GM19372 (cell line): ENCODE data around the gene KCNK5.

ENCODE experiments used
- ATAC-seq: cut with Tn5 transposase; IDR thresholded peaks from one replicate; pipeline ENCODE4 v1.9.1; 2021; ENCODE audit warnings: mild to moderate bottlenecking, low read depth, moderate library complexity; ENCODE audit not compliant: unreplicated experiment

The KCNK5 gene

GRCh38 chr6:39218868-39219567, 10.3 kb downstream of the KCNK5 start:
- ATAC-seq, result no peak

- no peak for ATAC-seq
Measured at GRCh38 chr6:39217177-39217864, 12.0 kb downstream of the KCNK5 start.

GRCh38 chr6:39215640-39216158, 13.6 kb downstream of the KCNK5 start:
- ATAC-seq, result no peak

DNA sequence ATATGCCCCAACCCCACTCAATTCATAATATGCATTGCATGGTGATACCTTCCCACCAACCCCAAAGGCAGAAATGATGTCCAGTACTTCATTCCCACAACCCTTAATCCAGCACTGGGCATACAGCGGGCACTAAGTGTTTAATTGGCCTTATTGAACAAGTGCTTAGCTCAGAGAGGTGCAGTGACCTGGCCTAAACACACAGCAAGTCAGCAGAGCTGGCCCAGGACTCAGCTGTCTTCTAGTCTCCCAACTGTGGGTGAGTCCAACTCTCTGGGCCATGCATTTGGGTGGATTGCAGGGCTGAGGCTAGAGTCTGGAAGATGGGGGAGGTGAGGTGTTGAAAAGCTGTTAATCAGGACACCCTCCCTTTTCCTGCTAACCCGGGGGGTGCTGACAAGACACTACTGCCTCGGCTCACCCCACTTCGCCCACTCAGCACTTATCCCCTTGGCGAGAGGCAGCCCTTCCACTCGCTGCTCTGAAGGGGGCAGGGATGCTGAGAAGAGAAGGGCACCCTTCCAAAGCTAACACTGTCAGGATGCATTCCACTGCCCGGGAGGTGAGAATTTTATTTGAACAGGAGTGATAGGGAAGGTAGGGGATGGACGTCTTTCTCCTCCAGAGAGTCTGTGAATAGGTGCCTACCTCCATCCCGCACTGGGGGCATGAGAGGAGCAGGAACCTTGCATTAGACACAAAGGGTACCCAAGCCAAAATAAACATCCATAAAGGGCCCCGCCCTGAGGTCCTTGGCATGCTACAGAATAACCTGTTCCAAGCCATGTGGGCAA, 14.2 kb downstream of the KCNK5 start:
- ATAC-seq, result no peak

GRCh38 chr6:39214120-39214813, 15.0 kb downstream of the KCNK5 start:
- no peak for ATAC-seq

- no peak for ATAC-seq
Measured at GRCh38 chr6:39213195-39213920, 15.9 kb downstream of the KCNK5 start.

DNA sequence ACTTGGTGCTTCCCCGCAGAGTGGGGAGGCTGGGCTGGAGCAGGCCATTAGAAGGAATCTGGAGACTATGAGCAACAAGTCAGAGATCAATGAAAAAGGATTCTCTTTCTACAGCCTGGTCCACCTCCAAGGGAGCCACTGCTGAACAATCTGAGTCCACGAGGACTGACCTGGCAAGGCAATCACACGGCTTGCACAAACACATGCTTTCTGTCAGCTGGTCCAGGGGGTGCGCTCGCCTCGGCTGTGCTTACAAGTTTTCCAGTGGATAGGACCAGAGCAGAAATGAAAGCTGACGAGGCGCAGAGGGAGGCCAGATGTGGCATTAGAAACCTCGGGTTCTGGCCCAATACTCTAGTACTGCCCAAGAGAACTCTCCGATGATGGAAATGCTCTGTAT, 18.1 kb downstream of the KCNK5 start:
- ATAC-seq, result no peak

GRCh38 chr6:39210450-39210849, 18.8 kb downstream of the KCNK5 start:
- no peak for ATAC-seq

- no peak for ATAC-seq
Measured at GRCh38 chr6:39209911-39210310, 19.4 kb downstream of the KCNK5 start.

DNA sequence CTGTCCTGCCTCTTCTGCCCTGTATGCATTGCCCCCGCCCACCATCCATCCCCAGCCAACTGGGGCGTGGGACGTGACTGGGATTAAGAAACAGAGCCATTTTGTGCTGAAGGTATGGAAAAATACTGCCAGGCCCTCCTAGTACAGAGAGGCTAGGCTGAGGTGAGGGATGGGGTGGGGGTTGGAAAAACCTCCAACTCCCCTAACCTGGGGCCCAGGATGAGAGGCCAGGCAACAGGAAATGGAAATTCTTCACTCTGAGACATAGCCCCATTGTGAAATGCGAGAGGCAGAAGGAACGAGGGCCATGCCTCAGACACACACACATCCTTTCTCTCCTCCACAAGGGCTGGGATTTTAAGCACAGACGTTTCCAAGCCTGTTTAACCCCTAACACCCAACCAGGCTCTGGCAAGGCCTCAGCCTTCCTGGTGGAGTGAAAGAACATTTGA, 19.9 kb downstream of the KCNK5 start:
- ATAC-seq, result no peak

DNA sequence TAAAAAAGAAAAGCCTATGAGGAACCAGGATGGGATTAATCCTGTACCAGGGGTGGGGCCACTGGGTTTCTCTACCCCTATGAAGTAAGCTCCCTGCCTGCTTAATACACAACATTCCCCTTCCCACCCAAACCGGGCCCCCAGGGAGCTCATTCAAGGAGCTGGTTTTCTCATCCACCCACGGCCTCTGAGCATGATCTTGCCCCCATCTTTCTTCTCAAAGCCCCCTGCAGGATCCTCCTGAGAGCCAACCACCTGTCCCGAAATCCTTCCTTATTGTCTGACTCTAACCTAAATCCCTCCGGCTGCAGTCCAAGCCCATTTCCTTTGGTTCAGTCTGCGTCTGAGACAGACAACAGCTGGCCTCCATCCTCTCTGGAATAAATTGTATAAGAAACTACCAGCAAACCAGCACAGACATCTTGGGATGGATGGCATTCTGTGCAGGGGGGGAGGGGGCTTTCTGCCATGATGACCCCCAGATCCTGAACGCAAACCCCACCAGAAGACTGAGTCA, 21.0 kb downstream of the KCNK5 start:
- ATAC-seq, result no peak

- no peak for ATAC-seq
Measured at GRCh38 chr6:39207416-39208222, 21.7 kb downstream of the KCNK5 start.

DNA sequence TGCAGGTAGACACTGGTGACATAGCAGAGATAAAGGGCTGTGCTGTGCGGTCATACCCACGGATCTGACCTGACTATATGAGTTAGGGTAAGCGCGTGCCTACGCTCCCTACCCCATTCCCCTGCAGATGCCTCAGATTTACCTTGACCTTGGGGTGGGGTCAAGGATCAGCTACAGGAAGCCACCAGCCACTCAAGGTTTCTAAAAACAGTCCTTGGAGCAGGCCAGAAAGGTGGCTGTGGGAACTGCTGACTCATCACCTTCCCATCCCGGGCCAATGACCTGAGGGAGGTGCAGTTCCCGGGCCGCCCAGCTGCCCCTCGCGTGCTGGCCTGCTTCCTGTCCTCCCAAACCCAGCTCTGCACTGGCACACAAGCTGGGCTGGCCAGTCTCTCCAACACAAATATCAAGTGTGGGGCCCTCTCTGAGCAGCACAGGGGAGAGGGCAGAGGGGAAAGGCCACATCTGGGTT, 23.0 kb downstream of the KCNK5 start:
- ATAC-seq, result no peak

DNA sequence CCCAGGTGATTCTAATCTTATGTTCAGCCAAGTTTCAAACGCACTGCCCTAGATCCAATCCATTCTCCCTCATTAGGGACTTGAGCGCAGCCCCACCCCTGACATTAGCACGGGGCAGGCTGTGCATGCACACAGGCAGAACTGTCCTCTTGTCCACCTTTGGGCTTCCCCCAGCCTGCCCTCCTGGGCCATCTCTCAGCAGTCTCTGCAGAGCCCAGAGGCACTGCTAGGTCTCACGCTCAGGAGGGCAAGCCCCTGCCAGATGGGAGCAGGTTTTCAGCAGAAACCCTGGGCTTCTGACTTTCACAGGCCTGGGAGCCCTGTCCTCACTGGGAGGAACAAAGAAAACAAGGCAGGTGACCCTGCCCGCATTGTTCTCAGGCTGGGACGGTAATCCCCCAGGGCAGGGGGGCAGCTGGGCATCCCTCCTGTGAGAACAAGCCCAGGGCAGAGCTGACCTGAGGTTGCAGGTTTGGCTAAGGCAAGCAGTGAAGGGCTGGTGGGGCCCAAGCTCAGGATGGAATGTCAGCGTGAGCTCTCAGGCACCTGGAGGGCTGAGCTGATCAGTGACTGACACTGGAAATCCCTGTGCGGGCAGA, 24.5 kb downstream of the KCNK5 start:
- ATAC-seq, result no peak

- ATAC-seq, result no peak
Measured at GRCh38 chr6:39204160-39204495, 25.1 kb downstream of the KCNK5 start.

- ATAC-seq, result no peak
Measured at GRCh38 chr6:39203436-39204159, 25.7 kb downstream of the KCNK5 start.

DNA sequence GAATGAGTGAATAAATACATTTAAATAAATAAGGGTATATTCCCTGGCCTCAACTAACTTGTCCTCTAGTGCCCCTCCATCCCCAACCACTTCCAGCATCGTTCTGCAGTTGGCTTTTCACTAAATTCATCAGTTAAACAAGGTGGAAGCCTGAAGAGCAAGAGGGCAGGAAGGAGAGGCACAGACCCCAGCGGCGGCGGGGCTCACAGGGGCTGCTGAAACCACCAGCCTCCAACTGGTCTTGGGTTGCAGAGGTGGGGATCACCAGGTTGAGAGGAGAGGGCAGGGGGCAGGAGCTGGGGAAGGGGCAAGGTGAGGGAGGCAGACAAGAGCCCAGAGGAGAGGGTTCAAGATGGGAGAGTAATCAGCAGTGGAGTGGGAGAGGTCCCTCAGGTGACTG, 27.1 kb downstream of the KCNK5 start:
- no peak for ATAC-seq

- no peak for ATAC-seq
Measured at GRCh38 chr6:39200498-39201020, 28.7 kb downstream of the KCNK5 start.
